Measurements from ENCODE around the gene ZBTB20. TPM values are rescaled to one million over a fixed set of nuclear protein-coding genes. Genes with fewer than 3 reads are reported as not detected.

The ZBTB20 gene
- total RNA-seq, 4 donors from 2014 or later, result 4.1 to 41.8 (median 11.6) TPM

DNA sequence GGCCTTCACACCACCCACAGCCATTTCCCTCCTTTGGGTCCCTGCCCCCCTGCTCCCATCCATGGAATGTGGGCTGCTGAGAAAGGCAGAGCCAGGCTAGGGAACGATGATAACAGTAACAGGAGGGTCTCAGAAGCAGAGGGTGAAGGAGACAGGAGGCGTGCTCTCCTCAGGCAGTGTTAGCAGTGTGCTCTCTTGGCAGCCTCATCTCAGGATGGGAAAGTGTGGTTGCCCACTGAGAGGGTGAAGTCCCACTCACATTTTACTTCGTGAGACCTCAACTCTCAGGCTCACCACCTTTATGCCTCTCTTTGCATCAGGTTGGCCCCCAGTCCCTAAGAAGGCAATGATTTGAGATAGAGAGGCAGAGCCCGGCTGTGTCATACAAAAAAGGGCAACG is 828.8 kb downstream of the ZBTB20 start:
- Histone ChIP-seq H3K27me3 (no peaks in the 10 kb centered on the region), H3K27ac (no peak overlapping the region), H3K4me3 (no peak overlapping the region), H3K36me3 (no peaks in the 10 kb centered on the region), H3K4me1 (peaks cover 0 to 9% (median 0%) of the 10 kb centered on the region in 3 donors), H3K9me3 (no peaks in the 10 kb centered on the region)
- TF ChIP-seq CTCF (IDR thresholded peaks at IDR 0.05) (no peak), POLR2A (IDR thresholded peaks at IDR 0.05) (no peak)
- 80 to 95% methylated on average over 5 of the region's 5 CpGs for WGBS, 2 donors
- intact Hi-C loops (cut with DNase I), result no loop called here
- no peak for DNase-seq

- TF ChIP-seq POLR2A (IDR thresholded peaks at IDR 0.05) (no peak), CTCF (IDR thresholded peaks at IDR 0.05) (no peak)
- intact Hi-C loops (cut with DNase I), result no loop called here
- H3K27ac ChIP-seq, result no peak overlapping the region
- no peak overlapping the region for H3K4me3 ChIP-seq
- no peaks in the 10 kb centered on the region for H3K9me3 ChIP-seq
- DNase-seq, result no peak
- no peaks in the 10 kb centered on the region for H3K27me3 ChIP-seq
- 75 to 85% methylated on average over 2 of the region's 2 CpGs for WGBS, 2 donors
- H3K36me3 ChIP-seq, result no peaks in the 10 kb centered on the region
- no peaks in the 10 kb centered on the region for H3K4me1 ChIP-seq
These were observed 832.8 kb downstream of the ZBTB20 start for GRCh38 chr3:114314282-114314681.

GRCh38 chr3:114313426-114313825 is 833.7 kb downstream of the ZBTB20 start:
- Histone ChIP-seq H3K27ac (no peak overlapping the region), H3K4me3 (no peak overlapping the region), H3K4me1 (no peaks in the 10 kb centered on the region), H3K36me3 (no peaks in the 10 kb centered on the region), H3K27me3 (no peaks in the 10 kb centered on the region), H3K9me3 (no peaks in the 10 kb centered on the region)
- no peak for TF ChIP-seq POLR2A (IDR thresholded peaks at IDR 0.05)
- no peak for DNase-seq
- WGBS, 2 donors, result 74 to 95% methylated on average over 2 of the region's 2 CpGs
- intact Hi-C loops (cut with DNase I), result no loop called here

DNA sequence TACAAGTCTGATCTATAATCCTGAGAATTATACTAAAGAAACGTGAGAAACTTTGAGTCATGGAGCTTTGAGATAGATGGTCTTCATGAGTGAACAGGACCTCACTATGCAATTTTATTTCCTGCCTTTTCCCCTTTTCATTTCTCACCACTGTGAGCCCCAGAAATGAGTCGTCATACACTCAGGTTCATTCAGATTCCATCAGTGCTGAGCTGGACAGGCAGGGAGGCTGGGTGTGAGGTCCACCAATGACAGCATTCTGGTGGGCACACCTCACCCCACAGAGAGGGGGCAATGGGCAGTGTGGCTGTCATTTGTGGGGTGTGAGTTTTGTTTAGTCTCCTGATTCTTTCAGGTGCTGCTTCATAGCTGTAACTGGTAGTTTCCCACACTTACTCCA is 836.4 kb downstream of the ZBTB20 start:
- Histone ChIP-seq H3K4me1 (no peaks in the 10 kb centered on the region), H3K4me3 (no peak overlapping the region), H3K9me3 (no peaks in the 10 kb centered on the region), H3K36me3 (no peaks in the 10 kb centered on the region), H3K27ac (no peak overlapping the region), H3K27me3 (no peaks in the 10 kb centered on the region)
- intact Hi-C loops (cut with DNase I), result no loop called here
- DNase-seq, result no peak
- no peak for TF ChIP-seq POLR2A (IDR thresholded peaks at IDR 0.05)
- no peak for TF ChIP-seq CTCF (IDR thresholded peaks at IDR 0.05)
- WGBS, 2 donors, result 68 to 69% methylated on average over 2 of the region's 2 CpGs

GRCh38 chr3:114308830-114309229 is 838.3 kb downstream of the ZBTB20 start:
- Histone ChIP-seq H3K27me3 (no peaks in the 10 kb centered on the region), H3K27ac (peak overlapping the region in 1 of 4 donors; percentile 1), H3K4me3 (no peak overlapping the region), H3K36me3 (no peaks in the 10 kb centered on the region), H3K9me3 (no peaks in the 10 kb centered on the region), H3K4me1 (no peaks in the 10 kb centered on the region)
- 28 to 60% methylated on average over 5 of the region's 5 CpGs for WGBS, 2 donors
- intact Hi-C loops (cut with DNase I), result no loop called here
- DNase-seq, result no peak
- no peak for TF ChIP-seq POLR2A (IDR thresholded peaks at IDR 0.05)
- TF ChIP-seq CTCF (IDR thresholded peaks at IDR 0.05), result no peak

DNA sequence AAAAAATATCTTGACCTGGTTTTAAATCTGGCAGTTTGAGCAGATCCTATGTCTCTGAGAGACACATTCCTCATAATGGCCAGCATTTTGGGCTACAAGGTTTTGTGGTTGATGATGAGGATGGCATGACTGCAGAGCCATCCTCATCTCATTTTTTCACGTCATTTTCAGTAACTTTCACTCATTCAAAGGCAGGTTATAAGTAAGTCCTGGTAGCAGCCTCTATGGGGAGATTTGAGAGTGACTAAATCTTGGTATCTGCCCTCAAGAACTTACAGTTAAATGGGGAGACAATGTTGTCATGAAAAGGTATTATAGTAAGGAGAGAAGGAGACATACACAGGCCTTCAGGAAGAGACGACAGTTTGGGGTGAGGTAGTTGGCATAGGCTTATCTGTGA is 838.7 kb downstream of the ZBTB20 start:
- Histone ChIP-seq H3K9me3 (no peaks in the 10 kb centered on the region), H3K4me1 (no peaks in the 10 kb centered on the region), H3K4me3 (no peak overlapping the region), H3K27me3 (no peaks in the 10 kb centered on the region), H3K36me3 (no peaks in the 10 kb centered on the region), H3K27ac (peak overlapping the region in 1 of 4 donors; percentile 1)
- TF ChIP-seq POLR2A (IDR thresholded peaks at IDR 0.05), result no peak
- no peak for TF ChIP-seq CTCF (IDR thresholded peaks at IDR 0.05)
- whole genome bisulfite sequencing, 2 donors, result 57 to 65% methylated on average over 2 of the region's 2 CpGs
- DNase-seq, result no peak
- intact Hi-C loops (cut with DNase I), result no loop called here
